ENCODE measurements around the gene LCMT1.

DNA sequence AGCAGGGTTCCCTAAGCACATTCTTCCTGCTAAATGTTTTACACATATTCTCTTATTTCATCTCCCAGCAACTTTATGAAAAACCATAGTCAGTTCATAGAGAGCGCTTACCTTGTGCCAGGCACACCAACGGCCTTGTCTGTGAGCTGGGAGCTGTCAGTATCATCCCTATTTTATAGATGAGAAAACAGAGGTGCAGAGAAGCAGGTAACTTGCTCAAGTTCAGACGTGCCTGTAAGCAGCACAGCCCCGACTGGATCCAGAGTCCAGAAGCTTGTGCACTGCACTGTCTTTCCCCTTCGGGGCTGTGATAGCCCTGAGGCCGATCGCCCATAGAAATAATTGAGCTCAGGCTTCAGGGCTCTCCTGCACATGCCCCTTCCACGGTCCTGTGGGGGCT, 111.4 kb downstream of the LCMT1 start:
- no peak for TF ChIP-seq EZH2 (IDR thresholded peaks at IDR 0.05; ENCODE audit: insufficient read depth, poor library complexity, severe bottlenecking)
- no peak for TF ChIP-seq EZH2phosphoT487 (IDR thresholded peaks at IDR 0.05; ENCODE audit: insufficient read depth, low read depth)

Data from GM23248 (cell line).